ENCODE measurements around the gene ZNF771.
"Not testable (repeated sequence)": the region's sequence is repeated elsewhere in the genome, so short reads cannot be mapped to it uniquely, and the experiment has no call there.

ZNF771 gene

GRCh38 chr16:30457256-30457655 is 49.9 kb downstream of the ZNF771 start:
- Histone ChIP-seq H3K4me1 (ENCODE audit: low read depth, poor library complexity, severe bottlenecking) (peaks cover 61% of the 10 kb centered on the region), H3K27ac (peak overlapping the region; percentile 91; the same call in 1 of the 2 replicates), H3K79me2 (ENCODE audit: insufficient read depth, low read depth) (no peaks in the 10 kb centered on the region), H3K9ac (no peak overlapping the region), H3K4me3 (IDR thresholded peaks at IDR 0.05; ENCODE audit: insufficient read depth, low read depth, low read length) (no peak overlapping the region), H3K27me3 (ENCODE audit: insufficient read depth, low read depth) (no peaks in the 10 kb centered on the region), H4K20me1 (ENCODE audit: insufficient read depth) (no peaks in the 10 kb centered on the region), H2AFZ (ENCODE audit: low read depth) (peak overlapping the region; percentile 28; the same call in 1 of the 2 replicates), H3K4me2 (peak overlapping the region; percentile 34; the same call in 1 of the 2 replicates), H3K36me3 (ENCODE audit: insufficient read depth) (no peaks in the 10 kb centered on the region)
- TF ChIP-seq CTCF (conservative IDR thresholded peaks at IDR 0.05; ENCODE audit: low read depth, low read length), result no peak

GRCh38 chr16:30457743-30458560 is 50.5 kb downstream of the ZNF771 start:
- no peak overlapping the region for H3K4me3 ChIP-seq (IDR thresholded peaks at IDR 0.05; ENCODE audit: insufficient read depth, low read depth, low read length)
- H4K20me1 ChIP-seq (ENCODE audit: insufficient read depth), result no peaks in the 10 kb centered on the region
- peak overlapping the region; percentile 91 for H3K27ac ChIP-seq
- no peaks in the 10 kb centered on the region for H3K27me3 ChIP-seq (ENCODE audit: insufficient read depth, low read depth)
- no peak overlapping the region for H3K9ac ChIP-seq
- peak overlapping the region; percentile 27; the same call in 1 of the 2 replicates for H2AFZ ChIP-seq (ENCODE audit: low read depth)
- no peaks in the 10 kb centered on the region for H3K79me2 ChIP-seq (ENCODE audit: insufficient read depth, low read depth)
- TF ChIP-seq CTCF (conservative IDR thresholded peaks at IDR 0.05; ENCODE audit: low read depth, low read length), result no peak
- H3K36me3 ChIP-seq (ENCODE audit: insufficient read depth), result no peaks in the 10 kb centered on the region
- H3K4me2 ChIP-seq, result peak overlapping the region; percentile 67; the same call in 1 of the 2 replicates
- H3K4me1 ChIP-seq (ENCODE audit: low read depth, poor library complexity, severe bottlenecking), result peaks cover 61% of the 10 kb centered on the region

GRCh38 chr16:30458561-30459394 is 51.4 kb downstream of the ZNF771 start:
- Histone ChIP-seq H3K27me3 (ENCODE audit: insufficient read depth, low read depth) (no peaks in the 10 kb centered on the region), H3K27ac (peak overlapping the region; percentile 91), H4K20me1 (ENCODE audit: insufficient read depth) (no peaks in the 10 kb centered on the region), H2AFZ (ENCODE audit: low read depth) (peak overlapping the region; percentile 27; the same call in 1 of the 2 replicates), H3K9ac (peak overlapping the region; percentile 58), H3K4me1 (ENCODE audit: low read depth, poor library complexity, severe bottlenecking) (peaks cover 61% of the 10 kb centered on the region), H3K4me2 (peak overlapping the region; percentile 67), H3K79me2 (ENCODE audit: insufficient read depth, low read depth) (no peaks in the 10 kb centered on the region), H3K36me3 (ENCODE audit: insufficient read depth) (no peaks in the 10 kb centered on the region), H3K4me3 (IDR thresholded peaks at IDR 0.05; ENCODE audit: insufficient read depth, low read depth, low read length) (no peak overlapping the region)
- no peak for TF ChIP-seq CTCF (conservative IDR thresholded peaks at IDR 0.05; ENCODE audit: low read depth, low read length)

- no peaks in the 10 kb centered on the region for H4K20me1 ChIP-seq (ENCODE audit: insufficient read depth)
- TF ChIP-seq CTCF (conservative IDR thresholded peaks at IDR 0.05; ENCODE audit: low read depth, low read length), result no peak
- no peaks in the 10 kb centered on the region for H3K79me2 ChIP-seq (ENCODE audit: insufficient read depth, low read depth)
- no peaks in the 10 kb centered on the region for H3K27me3 ChIP-seq (ENCODE audit: insufficient read depth, low read depth)
- peaks cover 61% of the 10 kb centered on the region for H3K4me1 ChIP-seq (ENCODE audit: low read depth, poor library complexity, severe bottlenecking)
- peak overlapping the region; percentile 67 for H3K4me2 ChIP-seq
- H3K9ac ChIP-seq, result peak overlapping the region; percentile 58
- H3K36me3 ChIP-seq (ENCODE audit: insufficient read depth), result no peaks in the 10 kb centered on the region
- peak overlapping the region; percentile 27; the same call in 1 of the 2 replicates for H2AFZ ChIP-seq (ENCODE audit: low read depth)
- H3K4me3 ChIP-seq (IDR thresholded peaks at IDR 0.05; ENCODE audit: insufficient read depth, low read depth, low read length), result no peak overlapping the region
- peak overlapping the region; percentile 91 for H3K27ac ChIP-seq
Measured at GRCh38 chr16:30459456-30459855, 52.0 kb downstream of the ZNF771 start.

- not testable (repeated sequence) for H3K27ac ChIP-seq; H3K36me3 ChIP-seq (ENCODE audit: insufficient read depth); H3K27me3 ChIP-seq (ENCODE audit: insufficient read depth, low read depth); H3K79me2 ChIP-seq (ENCODE audit: insufficient read depth, low read depth); H3K4me3 ChIP-seq (IDR thresholded peaks at IDR 0.05; ENCODE audit: insufficient read depth, low read depth, low read length); H2AFZ ChIP-seq (ENCODE audit: low read depth); H4K20me1 ChIP-seq (ENCODE audit: insufficient read depth); H3K9ac ChIP-seq
- Histone ChIP-seq H3K4me2 (peak overlapping the region; percentile 18; the same call in 1 of the 2 replicates), H3K4me1 (ENCODE audit: low read depth, poor library complexity, severe bottlenecking) (peaks cover 51% of the 10 kb centered on the region)
Measured at GRCh38 chr16:30461426-30461825, 54.0 kb downstream of the ZNF771 start.

Measured in KMS-11 (cell line).